Thyroid gland (tissue), 4 donors: ENCODE measurements around the gene TNFSF8. TPM values are rescaled to one million over a fixed set of nuclear protein-coding genes. Genes with fewer than 3 reads are reported as not detected.

Source experiments
- DNase-seq, 2 donors: peaks; one replicate each; pipeline ENCODE4 v3.0.0-alpha.2; 2019
- H3K27ac ChIP-seq, 3 donors: fragments of 200-600 bp; sonication (generic); 1 replicate in 2 of 3; 2 replicates in 1 of 3; pipeline ENCODE4 v1.5.1; 2016 to 2019; ENCODE audit warnings: mild to moderate bottlenecking in 1 of 3, moderate library complexity in 1 of 3
- H3K27me3 ChIP-seq: fragments of 200-600 bp; sonication (generic); one replicate; pipeline ENCODE4 v1.5.1; 2019
- H3K36me3 ChIP-seq, 2 donors: fragments of 200-600 bp; sonication (generic); one replicate each; pipeline ENCODE4 v1.5.1; 2016 to 2019
- H3K4me1 ChIP-seq, 2 donors: fragments of 200-600 bp; sonication (generic); one replicate each; pipeline ENCODE4 v1.5.1; 2017 to 2019
- H3K4me3 ChIP-seq, 3 donors: fragments of 200-600 bp; sonication (generic); replicated peaks in 1 of 3; 1 replicate in 2 of 3; 2 replicates in 1 of 3; pipeline ENCODE4 v1.5.1; 2016; ENCODE audit warnings: mild to moderate bottlenecking in 1 of 3
- H3K9me3 ChIP-seq: fragments of 200-600 bp; sonication (generic); one replicate; pipeline ENCODE4 v1.5.1; 2017
- POLR2A ChIP-seq, 2 donors: fragments of 450-650 bp; IDR thresholded peaks; one replicate each; pipeline ENCODE4 v1.6.1; 2017; ENCODE audit warnings: antibody characterized with exemption in 2 of 2, mild to moderate bottlenecking in 2 of 2, moderate library complexity in 1 of 2
- WGBS, 2 donors: methylation state at CpG; one replicate each; pipeline ENCODE4 v1.1.5; 2017; 5-methylcytosine and 5-hydroxymethylcytosine counted together
- intact Hi-C: fragments of 100-400 bp; cut with DNase I; formaldehyde crosslinking; loops from one replicate; pipeline ENCODE4 v1.15.1; 2023
- total RNA-seq, 4 donors: library from RNA; depleted of rRNA; stranded (reverse); fragments of >200 nt; gene quantifications; one replicate each; pipeline ENCODE4 v1.2.3, GENCODE V29; 2016
- TF ChIP-seq, protein P1 (sequence below), 6 experiments: fragments of 200-600 bp in 3 of 6; fragments of 450-650 bp in 3 of 6; sonication (generic) in 3 of 6; IDR thresholded peaks; one replicate each; pipeline ENCODE4 v1.5.1; 2016 to 2019; ENCODE audit warnings: antibody characterized with exemption in 6 of 6, mild to moderate bottlenecking in 2 of 6, inconsistent platforms in 1 of 6, moderate library complexity in 1 of 6

The TNFSF8 gene
- total RNA-seq, 4 donors from 2014 or later: 1.3 to 4.2 (median 2.1) TPM

DNA sequence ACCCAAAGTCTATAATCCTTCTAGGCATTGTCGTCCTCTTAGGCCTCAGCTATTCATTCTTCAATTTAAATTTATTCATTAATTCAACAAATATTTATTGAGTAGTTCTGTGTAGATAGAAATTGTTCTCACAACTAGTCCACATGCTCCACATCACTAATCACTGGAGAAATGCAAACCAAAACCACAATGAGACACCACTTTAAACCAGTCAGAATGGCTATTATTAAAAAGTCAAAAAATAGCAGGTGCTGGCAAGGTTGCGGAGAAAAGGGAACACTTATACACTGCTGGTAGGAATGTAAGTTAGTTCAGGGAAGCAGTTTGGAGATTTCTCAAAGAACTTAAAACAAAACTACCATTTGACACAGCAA, 73.5 kb downstream of the TNFSF8 start:
- Histone ChIP-seq H3K36me3 (no peaks in the 10 kb centered on the region), H3K4me1 (peaks cover 0 to 11% of the 10 kb centered on the region in 2 donors), H3K4me3 (no peak overlapping the region), H3K9me3 (no peaks in the 10 kb centered on the region), H3K27ac (no peak overlapping the region), H3K27me3 (no peaks in the 10 kb centered on the region)
- intact Hi-C loops: no loop called here
- WGBS, 2 donors: 88 to 92% methylated on average over 2 of the region's 2 CpGs
- no peak for DNase-seq
- no peak for TF ChIP-seq POLR2A (IDR thresholded peaks at IDR 0.05)
- TF ChIP-seq, protein P1, sequence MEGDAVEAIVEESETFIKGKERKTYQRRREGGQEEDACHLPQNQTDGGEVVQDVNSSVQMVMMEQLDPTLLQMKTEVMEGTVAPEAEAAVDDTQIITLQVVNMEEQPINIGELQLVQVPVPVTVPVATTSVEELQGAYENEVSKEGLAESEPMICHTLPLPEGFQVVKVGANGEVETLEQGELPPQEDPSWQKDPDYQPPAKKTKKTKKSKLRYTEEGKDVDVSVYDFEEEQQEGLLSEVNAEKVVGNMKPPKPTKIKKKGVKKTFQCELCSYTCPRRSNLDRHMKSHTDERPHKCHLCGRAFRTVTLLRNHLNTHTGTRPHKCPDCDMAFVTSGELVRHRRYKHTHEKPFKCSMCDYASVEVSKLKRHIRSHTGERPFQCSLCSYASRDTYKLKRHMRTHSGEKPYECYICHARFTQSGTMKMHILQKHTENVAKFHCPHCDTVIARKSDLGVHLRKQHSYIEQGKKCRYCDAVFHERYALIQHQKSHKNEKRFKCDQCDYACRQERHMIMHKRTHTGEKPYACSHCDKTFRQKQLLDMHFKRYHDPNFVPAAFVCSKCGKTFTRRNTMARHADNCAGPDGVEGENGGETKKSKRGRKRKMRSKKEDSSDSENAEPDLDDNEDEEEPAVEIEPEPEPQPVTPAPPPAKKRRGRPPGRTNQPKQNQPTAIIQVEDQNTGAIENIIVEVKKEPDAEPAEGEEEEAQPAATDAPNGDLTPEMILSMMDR (IDR thresholded peaks at IDR 0.05): no peak

DNA sequence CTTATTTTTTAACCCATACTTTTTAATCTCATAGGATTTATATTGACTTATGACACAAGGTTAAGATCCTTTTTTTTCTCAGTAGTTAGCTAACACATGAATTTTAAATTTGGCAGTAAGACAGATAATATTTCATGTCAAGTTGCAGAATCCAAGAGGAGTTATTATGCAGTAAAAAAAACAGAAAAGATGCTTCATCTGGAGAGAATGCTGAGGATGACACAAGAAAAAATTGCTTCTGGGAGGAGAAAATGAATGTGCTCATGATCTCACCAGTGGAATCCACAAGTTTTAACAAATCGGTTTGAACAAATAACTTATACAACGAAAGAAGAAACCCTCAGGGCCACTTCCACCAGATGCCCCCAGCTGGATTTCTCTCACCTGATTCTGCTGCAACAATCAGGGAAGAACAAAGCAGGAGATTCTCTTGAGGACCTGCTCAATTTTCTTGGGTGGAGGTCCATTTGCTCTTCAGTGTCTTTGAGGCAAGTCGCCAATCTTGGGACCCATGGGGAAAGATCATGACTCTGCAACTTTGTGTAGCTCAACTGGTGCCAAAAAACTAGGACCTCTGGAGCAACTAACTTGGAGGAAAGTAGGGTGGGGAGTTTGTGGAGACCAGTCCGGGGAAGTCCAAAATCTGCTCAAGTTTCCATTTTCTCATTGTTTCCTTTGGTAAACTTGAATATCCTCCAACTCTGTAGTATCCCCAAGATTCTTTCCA, 74.0 kb downstream of the TNFSF8 start:
- Histone ChIP-seq H3K36me3 (no peaks in the 10 kb centered on the region), H3K27ac (no peak overlapping the region), H3K9me3 (no peaks in the 10 kb centered on the region), H3K27me3 (no peaks in the 10 kb centered on the region), H3K4me1 (peaks cover 0 to 6% of the 10 kb centered on the region in 2 donors), H3K4me3 (no peak overlapping the region)
- intact Hi-C loops: no loop called here
- WGBS, 2 donors: 78 to 85% methylated on average over 4 of the region's 4 CpGs
- TF ChIP-seq, protein P1 (IDR thresholded peaks at IDR 0.05): no peak
- TF ChIP-seq POLR2A (IDR thresholded peaks at IDR 0.05): no peak
- DNase-seq: no peak

DNA sequence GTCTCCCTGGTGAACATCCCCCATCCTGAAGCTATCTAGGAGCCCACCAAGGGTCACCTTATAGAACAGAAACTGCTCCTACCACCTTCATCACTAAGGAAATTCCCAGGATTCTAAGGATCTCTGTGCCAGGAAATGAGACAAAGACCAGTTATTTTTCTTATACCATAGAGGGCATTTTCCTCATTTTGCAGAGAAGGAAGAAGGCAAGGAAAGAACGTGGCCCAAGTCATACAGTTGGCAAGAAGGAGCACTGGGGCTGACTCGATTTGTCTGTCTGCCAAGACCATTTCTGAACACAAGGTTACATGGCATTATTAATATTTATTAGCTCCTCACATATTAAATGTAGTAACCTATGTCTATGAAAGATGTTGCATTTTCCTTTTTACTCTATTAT, 74.9 kb downstream of the TNFSF8 start:
- 72 to 76% methylated on average over 2 of the region's 2 CpGs for WGBS, 2 donors
- Histone ChIP-seq H3K27ac (no peak overlapping the region), H3K4me3 (no peak overlapping the region), H3K36me3 (no peaks in the 10 kb centered on the region), H3K9me3 (no peaks in the 10 kb centered on the region), H3K4me1 (no peaks in the 10 kb centered on the region), H3K27me3 (no peaks in the 10 kb centered on the region)
- intact Hi-C loops: no loop called here
- no peak for TF ChIP-seq POLR2A (IDR thresholded peaks at IDR 0.05)
- TF ChIP-seq, protein P1 (IDR thresholded peaks at IDR 0.05): no peak
- DNase-seq: no peak

GRCh38 chr9:114854736-114855355, 75.5 kb downstream of the TNFSF8 start:
- intact Hi-C loops: no loop called here
- 94% methylated on average over 7 of the region's 7 CpGs for WGBS, 2 donors

More at GRCh38 chr9:114854736-114855355, 75.5 kb downstream of the TNFSF8 start:
- H3K9me3 ChIP-seq: no peaks in the 10 kb centered on the region
- DNase-seq: no peak
- no peak overlapping the region for H3K27ac ChIP-seq
- no peak overlapping the region for H3K4me3 ChIP-seq
- TF ChIP-seq, protein P1 (IDR thresholded peaks at IDR 0.05): no peak
- TF ChIP-seq POLR2A (IDR thresholded peaks at IDR 0.05): no peak
- no peaks in the 10 kb centered on the region for H3K27me3 ChIP-seq
- H3K4me1 ChIP-seq: no peaks in the 10 kb centered on the region
- H3K36me3 ChIP-seq: no peaks in the 10 kb centered on the region
